ENCODE data around the gene PLA2G4D. TPM values are rescaled to one million over a fixed set of nuclear protein-coding genes. Genes with fewer than 3 reads are reported as not detected.

The PLA2G4D gene
- polyA plus RNA-seq, 1 donor from 2014 or later, result not detected

GRCh38 chr15:42070976-42071350, 23.4 kb downstream of the PLA2G4D start:
- Histone ChIP-seq H3K27ac (ENCODE audit: low read length) (no peak overlapping the region), H3K79me2 (replicated peaks; ENCODE audit: insufficient read depth, low read length) (no peaks in the 10 kb centered on the region), H3K9me2 (ENCODE audit: insufficient read depth, low read length) (no peaks in the 10 kb centered on the region), H3K9me3 (ENCODE audit: low read length) (no peaks in the 10 kb centered on the region), H3K4me2 (ENCODE audit: low read length) (no peak overlapping the region), H3K4me3 (ENCODE audit: low read length) (no peak overlapping the region), H3K36me3 (ENCODE audit: insufficient read depth, low read length) (no peaks in the 10 kb centered on the region), H3F3A (ENCODE audit: insufficient read depth, low read length, poor library complexity, severe bottlenecking) (no peaks in the 10 kb centered on the region), H4K20me1 (ENCODE audit: insufficient read depth) (no peaks in the 10 kb centered on the region), H3K27me3 (ENCODE audit: insufficient read depth, low read depth, low read length) (no peaks in the 10 kb centered on the region), H2AFZ (ENCODE audit: low read depth, low read length) (no peak overlapping the region), H3K9ac (ENCODE audit: low read length) (no peak overlapping the region)
- TF ChIP-seq EZH2 (IDR thresholded peaks at IDR 0.05; ENCODE audit: borderline replicate concordance, insufficient read depth, low read length, poor library complexity, severe bottlenecking) (no peak), MXI1 (conservative IDR thresholded peaks at IDR 0.05; ENCODE audit: poor library complexity, severe bottlenecking) (no peak), RAD21 (conservative IDR thresholded peaks at IDR 0.05) (no peak), EP300 (conservative IDR thresholded peaks at IDR 0.05; ENCODE audit: poor library complexity, severe bottlenecking) (no peak), SMC3 (conservative IDR thresholded peaks at IDR 0.05; ENCODE audit: poor library complexity) (no peak), CTCF (IDR thresholded peaks at IDR 0.05; ENCODE audit: poor library complexity, severe bottlenecking) (no peak)

GRCh38 chr15:42070279-42070975, 23.9 kb downstream of the PLA2G4D start:
- H4K20me1 ChIP-seq (ENCODE audit: insufficient read depth), result no peaks in the 10 kb centered on the region
- no peak overlapping the region for H3K9ac ChIP-seq (ENCODE audit: low read length)
- no peaks in the 10 kb centered on the region for H3K27me3 ChIP-seq (ENCODE audit: insufficient read depth, low read depth, low read length)
- no peak for TF ChIP-seq TAF1 (IDR thresholded peaks at IDR 0.05; ENCODE audit: low read depth)
- no peak for TF ChIP-seq MXI1 (conservative IDR thresholded peaks at IDR 0.05; ENCODE audit: poor library complexity, severe bottlenecking)
- TF ChIP-seq CTCF (IDR thresholded peaks at IDR 0.05; ENCODE audit: poor library complexity, severe bottlenecking), result no peak
- TF ChIP-seq POLR2AphosphoS5 (IDR thresholded peaks at IDR 0.05), result no peak
- no peak for TF ChIP-seq EZH2 (IDR thresholded peaks at IDR 0.05; ENCODE audit: borderline replicate concordance, insufficient read depth, low read length, poor library complexity, severe bottlenecking)
- no peak for TF ChIP-seq EP300 (conservative IDR thresholded peaks at IDR 0.05; ENCODE audit: poor library complexity, severe bottlenecking)
- no peak for TF ChIP-seq REST (IDR thresholded peaks at IDR 0.05; ENCODE audit: borderline replicate concordance)
- TF ChIP-seq RAD21 (conservative IDR thresholded peaks at IDR 0.05), result no peak
- no peak for TF ChIP-seq SMC3 (conservative IDR thresholded peaks at IDR 0.05; ENCODE audit: poor library complexity)
- H3K9me2 ChIP-seq (ENCODE audit: insufficient read depth, low read length), result no peaks in the 10 kb centered on the region
- H3F3A ChIP-seq (ENCODE audit: insufficient read depth, low read length, poor library complexity, severe bottlenecking), result no peaks in the 10 kb centered on the region
- H3K36me3 ChIP-seq (ENCODE audit: insufficient read depth, low read length), result no peaks in the 10 kb centered on the region
- H3K4me2 ChIP-seq (ENCODE audit: low read length), result no peak overlapping the region
- H3K79me2 ChIP-seq (replicated peaks; ENCODE audit: insufficient read depth, low read length), result no peaks in the 10 kb centered on the region
- H3K27ac ChIP-seq (ENCODE audit: low read length), result no peak overlapping the region
- no peaks in the 10 kb centered on the region for H3K9me3 ChIP-seq (ENCODE audit: low read length)
- H2AFZ ChIP-seq (ENCODE audit: low read depth, low read length), result no peak overlapping the region
- no peak overlapping the region for H3K4me3 ChIP-seq (ENCODE audit: low read length)
